ENCODE data around the gene BPGM. TPM values are rescaled to one million over a fixed set of nuclear protein-coding genes. Genes with fewer than 3 reads are reported as not detected.

BPGM gene
- total and polyA plus RNA-seq, 5 donors from 2014 or later = 14.8 to 30.2 (median 27.0) TPM

- Mint-ChIP-seq H3K9me3 (peaks cover 0 to 6% (median 0%) of the 10 kb centered on the region in 7 donors), H3K4me1 (peaks cover 15 to 41% (median 31%) of the 10 kb centered on the region in 4 donors), H3K36me3 (peaks cover 10% of the 10 kb centered on the region), H3K27ac (peak overlapping the region; percentile 86 to 97 (median 87)), H3K4me3 (peak overlapping the region in 3 of 4 donors; percentile 16 to 53 (median 34)), H3K27me3 (no peaks in the 10 kb centered on the region)
- H3K4me3 ChIP-seq (ENCODE audit: low read depth, low read length) = peak overlapping the region; percentile 68
- peak overlapping the region; percentile 47 for H3K27ac ChIP-seq (ENCODE audit: insufficient read depth, low read length, poor library complexity, severe bottlenecking)
- H3K9me3 ChIP-seq (ENCODE audit: control insufficient read depth in 2 of 2, low read length in 2 of 2) = no peaks in the 10 kb centered on the region
- DNase-seq = peak; percentile 66 to 72 (median 67)
- ATAC-seq (ENCODE audit: low read depth in 2 of 2) = peak; percentile 92
- H3K36me3 ChIP-seq (ENCODE audit: control insufficient read depth, insufficient read depth, low read length) = no peaks in the 10 kb centered on the region
- no peaks in the 10 kb centered on the region for H3K27me3 ChIP-seq (ENCODE audit: control insufficient read depth, insufficient read depth, low read length)
- H3K4me1 ChIP-seq (ENCODE audit: control insufficient read depth, insufficient read depth, low read length, poor library complexity, severe bottlenecking) = peaks cover 18% of the 10 kb centered on the region
Measured at GRCh38 chr7:134669845-134670373, 23.3 kb downstream of the BPGM start.

GRCh38 chr7:134671609-134672008 lies 25.0 kb downstream of the BPGM start:
- DNase-seq (no peak), ATAC-seq (ENCODE audit: low read depth in 2 of 2) (no peak)
- H3K4me3 ChIP-seq (ENCODE audit: low read depth, low read length) = no peak overlapping the region
- Mint-ChIP-seq H3K9me3 (peaks cover 0 to 4% (median 0%) of the 10 kb centered on the region in 7 donors), H3K27me3 (no peaks in the 10 kb centered on the region), H3K36me3 (peaks cover 8% of the 10 kb centered on the region), H3K4me3 (no peak overlapping the region), H3K4me1 (peaks cover 24 to 43% (median 34%) of the 10 kb centered on the region in 4 donors), H3K27ac (peak overlapping the region; percentile 9 to 71 (median 66))
- no peaks in the 10 kb centered on the region for H3K27me3 ChIP-seq (ENCODE audit: control insufficient read depth, insufficient read depth, low read length)
- no peaks in the 10 kb centered on the region for H3K36me3 ChIP-seq (ENCODE audit: control insufficient read depth, insufficient read depth, low read length)
- peaks cover 18% of the 10 kb centered on the region for H3K4me1 ChIP-seq (ENCODE audit: control insufficient read depth, insufficient read depth, low read length, poor library complexity, severe bottlenecking)
- no peak overlapping the region for H3K27ac ChIP-seq (ENCODE audit: insufficient read depth, low read length, poor library complexity, severe bottlenecking)
- no peaks in the 10 kb centered on the region for H3K9me3 ChIP-seq (ENCODE audit: control insufficient read depth in 2 of 2, low read length in 2 of 2)

- H3K4me1 Mint-ChIP-seq = peaks cover 21 to 39% (median 32%) of the 10 kb centered on the region in 4 donors
- Histone ChIP-seq H3K4me1 (ENCODE audit: control insufficient read depth, insufficient read depth, low read length, poor library complexity, severe bottlenecking) (peaks cover 8% of the 10 kb centered on the region), H3K4me3 (ENCODE audit: low read depth, low read length) (no peak overlapping the region), H3K27ac (ENCODE audit: insufficient read depth, low read length, poor library complexity, severe bottlenecking) (no peak overlapping the region), H3K27me3 (ENCODE audit: control insufficient read depth, insufficient read depth, low read length) (no peaks in the 10 kb centered on the region), H3K36me3 (ENCODE audit: control insufficient read depth, insufficient read depth, low read length) (peaks cover 7% of the 10 kb centered on the region), H3K9me3 (ENCODE audit: control insufficient read depth in 2 of 2, low read length in 2 of 2) (no peaks in the 10 kb centered on the region)
- peaks cover 0 to 4% (median 0%) of the 10 kb centered on the region in 7 donors for H3K9me3 Mint-ChIP-seq
- no peaks in the 10 kb centered on the region for H3K27me3 Mint-ChIP-seq
- H3K4me3 Mint-ChIP-seq = no peak overlapping the region
- ATAC-seq (ENCODE audit: low read depth in 2 of 2) = no peak
- H3K36me3 Mint-ChIP-seq = peaks cover 16% of the 10 kb centered on the region
- H3K27ac Mint-ChIP-seq = no peak overlapping the region
- DNase-seq = no peak
Measured at GRCh38 chr7:134674424-134674823, 27.8 kb downstream of the BPGM start.

- Histone ChIP-seq H3K36me3 (ENCODE audit: control insufficient read depth, insufficient read depth, low read length) (peaks cover 17% of the 10 kb centered on the region), H3K4me1 (ENCODE audit: control insufficient read depth, insufficient read depth, low read length, poor library complexity, severe bottlenecking) (no peaks in the 10 kb centered on the region), H3K4me3 (ENCODE audit: low read depth, low read length) (no peak overlapping the region), H3K9me3 (ENCODE audit: control insufficient read depth in 2 of 2, low read length in 2 of 2) (no peaks in the 10 kb centered on the region), H3K27ac (ENCODE audit: insufficient read depth, low read length, poor library complexity, severe bottlenecking) (no peak overlapping the region), H3K27me3 (ENCODE audit: control insufficient read depth, insufficient read depth, low read length) (no peaks in the 10 kb centered on the region)
- no peak for DNase-seq
- Mint-ChIP-seq H3K27ac (peak overlapping the region in 2 of 3 donors; percentile 22 to 34), H3K4me1 (peaks cover 15 to 26% (median 22%) of the 10 kb centered on the region in 4 donors), H3K36me3 (peaks cover 28% of the 10 kb centered on the region), H3K4me3 (no peak overlapping the region), H3K9me3 (peaks cover 0 to 4% (median 0%) of the 10 kb centered on the region in 7 donors), H3K27me3 (no peaks in the 10 kb centered on the region)
- no peak for ATAC-seq (ENCODE audit: low read depth in 2 of 2)
Measured at GRCh38 chr7:134676743-134677142, 30.1 kb downstream of the BPGM start.

- H3K36me3 ChIP-seq (ENCODE audit: control insufficient read depth, insufficient read depth, low read length) = peaks cover 17% of the 10 kb centered on the region
- H3K27me3 ChIP-seq (ENCODE audit: control insufficient read depth, insufficient read depth, low read length) = no peaks in the 10 kb centered on the region
- H3K4me1 Mint-ChIP-seq = peaks cover 15 to 26% (median 18%) of the 10 kb centered on the region in 4 donors
- H3K9me3 Mint-ChIP-seq = peaks cover 0 to 4% (median 0%) of the 10 kb centered on the region in 7 donors
- DNase-seq (no peak), ATAC-seq (ENCODE audit: low read depth in 2 of 2) (no peak)
- H3K27me3 Mint-ChIP-seq = no peaks in the 10 kb centered on the region
- no peak overlapping the region for H3K4me3 Mint-ChIP-seq
- no peaks in the 10 kb centered on the region for H3K9me3 ChIP-seq (ENCODE audit: control insufficient read depth in 2 of 2, low read length in 2 of 2)
- peak overlapping the region in 2 of 3 donors; percentile 11 to 72 for H3K27ac Mint-ChIP-seq
- no peak overlapping the region for H3K27ac ChIP-seq (ENCODE audit: insufficient read depth, low read length, poor library complexity, severe bottlenecking)
- H3K36me3 Mint-ChIP-seq = peaks cover 25% of the 10 kb centered on the region
- no peak overlapping the region for H3K4me3 ChIP-seq (ENCODE audit: low read depth, low read length)
- H3K4me1 ChIP-seq (ENCODE audit: control insufficient read depth, insufficient read depth, low read length, poor library complexity, severe bottlenecking) = no peaks in the 10 kb centered on the region
Measured at GRCh38 chr7:134678115-134678514, 31.5 kb downstream of the BPGM start.

- ATAC-seq (ENCODE audit: low read depth in 2 of 2) (no peak), DNase-seq (no peak)
- Histone ChIP-seq H3K36me3 (ENCODE audit: control insufficient read depth, insufficient read depth, low read length) (peaks cover 17% of the 10 kb centered on the region), H3K9me3 (ENCODE audit: control insufficient read depth in 2 of 2, low read length in 2 of 2) (no peaks in the 10 kb centered on the region), H3K4me1 (ENCODE audit: control insufficient read depth, insufficient read depth, low read length, poor library complexity, severe bottlenecking) (no peaks in the 10 kb centered on the region), H3K4me3 (ENCODE audit: low read depth, low read length) (no peak overlapping the region), H3K27ac (ENCODE audit: insufficient read depth, low read length, poor library complexity, severe bottlenecking) (no peak overlapping the region), H3K27me3 (ENCODE audit: control insufficient read depth, insufficient read depth, low read length) (no peaks in the 10 kb centered on the region)
- Mint-ChIP-seq H3K9me3 (peaks cover 0 to 4% (median 0%) of the 10 kb centered on the region in 7 donors), H3K27me3 (no peaks in the 10 kb centered on the region), H3K4me1 (peaks cover 15 to 26% (median 16%) of the 10 kb centered on the region in 4 donors), H3K27ac (peak overlapping the region; percentile 11 to 84 (median 28)), H3K36me3 (peaks cover 20% of the 10 kb centered on the region), H3K4me3 (no peak overlapping the region)
Measured at GRCh38 chr7:134679006-134679405, 32.4 kb downstream of the BPGM start.

- H3K27ac ChIP-seq (ENCODE audit: insufficient read depth, low read length, poor library complexity, severe bottlenecking) = no peak overlapping the region
- no peaks in the 10 kb centered on the region for H3K27me3 ChIP-seq (ENCODE audit: control insufficient read depth, insufficient read depth, low read length)
- H3K9me3 ChIP-seq (ENCODE audit: control insufficient read depth in 2 of 2, low read length in 2 of 2) = no peaks in the 10 kb centered on the region
- DNase-seq = no peak
- no peak overlapping the region for H3K27ac Mint-ChIP-seq
- H3K4me1 Mint-ChIP-seq = no peaks in the 10 kb centered on the region
- peaks cover 0 to 2% (median 0%) of the 10 kb centered on the region in 7 donors for H3K9me3 Mint-ChIP-seq
- H3K4me1 ChIP-seq (ENCODE audit: control insufficient read depth, insufficient read depth, low read length, poor library complexity, severe bottlenecking) = no peaks in the 10 kb centered on the region
- peaks cover 14% of the 10 kb centered on the region for H3K36me3 Mint-ChIP-seq
- peaks cover 10% of the 10 kb centered on the region for H3K36me3 ChIP-seq (ENCODE audit: control insufficient read depth, insufficient read depth, low read length)
- no peak for ATAC-seq (ENCODE audit: low read depth in 2 of 2)
- H3K4me3 Mint-ChIP-seq = no peak overlapping the region
- no peaks in the 10 kb centered on the region for H3K27me3 Mint-ChIP-seq
- H3K4me3 ChIP-seq (ENCODE audit: low read depth, low read length) = no peak overlapping the region
Measured at GRCh38 chr7:134684165-134684564, 37.5 kb downstream of the BPGM start.

- Mint-ChIP-seq H3K27me3 (no peaks in the 10 kb centered on the region), H3K36me3 (peaks cover 4% of the 10 kb centered on the region), H3K4me1 (no peaks in the 10 kb centered on the region), H3K27ac (no peak overlapping the region), H3K9me3 (peaks cover 0 to 2% (median 0%) of the 10 kb centered on the region in 7 donors), H3K4me3 (no peak overlapping the region)
- peaks cover 3% of the 10 kb centered on the region for H3K36me3 ChIP-seq (ENCODE audit: control insufficient read depth, insufficient read depth, low read length)
- DNase-seq (no peak), ATAC-seq (ENCODE audit: low read depth in 2 of 2) (no peak)
- no peaks in the 10 kb centered on the region for H3K27me3 ChIP-seq (ENCODE audit: control insufficient read depth, insufficient read depth, low read length)
- H3K27ac ChIP-seq (ENCODE audit: insufficient read depth, low read length, poor library complexity, severe bottlenecking) = no peak overlapping the region
- H3K9me3 ChIP-seq (ENCODE audit: control insufficient read depth in 2 of 2, low read length in 2 of 2) = no peaks in the 10 kb centered on the region
- no peak overlapping the region for H3K4me3 ChIP-seq (ENCODE audit: low read depth, low read length)
- H3K4me1 ChIP-seq (ENCODE audit: control insufficient read depth, insufficient read depth, low read length, poor library complexity, severe bottlenecking) = no peaks in the 10 kb centered on the region
Measured at GRCh38 chr7:134685250-134685649, 38.6 kb downstream of the BPGM start.

Measured in CD4-positive, CD25-positive, alpha-beta regulatory T cell (primary cell).